Daoy (cell line): Measurements from ENCODE around the gene AGBL2. TPM values are rescaled to one million over a fixed set of nuclear protein-coding genes. Genes with fewer than 3 reads are reported as not detected.
"Not testable (repeated sequence)": the region's sequence is repeated elsewhere in the genome, so short reads cannot be mapped to it uniquely, and the experiment has no call there.

Experiments used
- DNase-seq: peaks from one replicate; pipeline ENCODE4 v3.0.0-alpha.2; 2015; ENCODE audit warnings: low read depth
- total RNA-seq: library from RNA; depleted of rRNA; stranded (reverse); fragments of >200 nt; shearing (Covaris generic); gene quantifications from 2 replicates; pipeline ENCODE4 v1.2.3, GENCODE V29; 2014

Gene AGBL2
- total RNA-seq, 1 experiment from 2014 or later = 1.3 TPM

- DNase-seq = no peak
Observed at GRCh38 chr11:47688991-47689390, 26.2 kb downstream of the AGBL2 start.

GRCh38 chr11:47688111-47688510, 27.1 kb downstream of the AGBL2 start:
- no peak for DNase-seq

GRCh38 chr11:47686704-47687103, 28.5 kb downstream of the AGBL2 start:
- DNase-seq = not testable (repeated sequence)

- DNase-seq = no peak
Observed at GRCh38 chr11:47686151-47686550, 29.0 kb downstream of the AGBL2 start.

GRCh38 chr11:47675851-47676250, 39.3 kb downstream of the AGBL2 start:
- DNase-seq = no peak

GRCh38 chr11:47672283-47672730, 42.9 kb downstream of the AGBL2 start:
- DNase-seq = peak; percentile 52

GRCh38 chr11:47669856-47670255, 45.3 kb downstream of the AGBL2 start:
- DNase-seq = no peak

GRCh38 chr11:47668665-47669064, 46.5 kb downstream of the AGBL2 start:
- no peak for DNase-seq

GRCh38 chr11:47667555-47667954, 47.6 kb downstream of the AGBL2 start:
- DNase-seq = no peak

- DNase-seq = no peak
Observed at GRCh38 chr11:47667135-47667534, 48.0 kb downstream of the AGBL2 start.

- DNase-seq = peak; percentile 83
Observed at GRCh38 chr11:47664936-47665335, 50.2 kb downstream of the AGBL2 start.

GRCh38 chr11:47661245-47661644, 53.9 kb downstream of the AGBL2 start:
- DNase-seq = no peak

- DNase-seq = no peak
Observed at GRCh38 chr11:47659276-47659675, 55.9 kb downstream of the AGBL2 start.

GRCh38 chr11:47656260-47656885, 58.8 kb downstream of the AGBL2 start:
- no peak for DNase-seq

- no peak for DNase-seq
Observed at GRCh38 chr11:47651818-47652469, 63.2 kb downstream of the AGBL2 start.

GRCh38 chr11:47649276-47649675, 65.9 kb downstream of the AGBL2 start:
- DNase-seq = no peak

GRCh38 chr11:47646019-47646418, 69.2 kb downstream of the AGBL2 start:
- no peak for DNase-seq

- no peak for DNase-seq
Observed at GRCh38 chr11:47645500-47645899, 69.7 kb downstream of the AGBL2 start.

- DNase-seq = peak; percentile 98
Observed at GRCh38 chr11:47642099-47642855, 72.9 kb downstream of the AGBL2 start, which contains the start of gene MTCH2. TSS of gene MTCH2 (minus strand) at chr11:47642559. CDS start at chr11:47642465, 94 bp downstream.

GRCh38 chr11:47641600-47642098, 73.5 kb downstream of the AGBL2 start:
- peak; percentile 3 for DNase-seq

GRCh38 chr11:47640506-47640905, 74.7 kb downstream of the AGBL2 start:
- not testable (repeated sequence) for DNase-seq

GRCh38 chr11:47636331-47636730, 78.8 kb downstream of the AGBL2 start:
- not testable (repeated sequence) for DNase-seq
